ENCODE measurements around the gene UACA. TPM values are rescaled to one million over a fixed set of nuclear protein-coding genes. Genes with fewer than 3 reads are reported as not detected.

UACA gene
- total and polyA plus RNA-seq, 4 donors, result 9.2 to 195 (median 37.9) TPM

DNA sequence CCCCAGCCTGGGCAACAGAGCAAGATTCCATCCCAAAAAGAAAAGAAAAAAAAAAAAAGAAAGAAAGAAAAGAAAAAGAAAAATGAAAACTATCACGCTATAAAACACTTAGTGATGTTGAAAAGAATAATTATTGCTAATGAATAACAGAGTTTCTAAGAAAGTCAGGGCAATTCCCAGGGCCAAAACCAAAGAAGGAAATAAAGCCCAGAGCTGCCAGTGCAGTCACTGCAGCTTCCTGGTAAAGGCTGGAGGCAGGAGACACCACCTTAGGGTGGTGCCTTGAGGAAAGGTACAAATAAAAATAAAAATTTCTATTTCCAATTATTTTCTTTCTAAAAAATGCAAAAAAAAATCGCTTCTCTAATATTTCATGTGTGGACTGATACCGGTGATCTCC lies 19.7 kb upstream of the UACA start:
- 90 to 94% methylated on average over 3 of the region's 3 CpGs for WGBS, 2 donors
- Histone ChIP-seq H3K4me3 (no peak overlapping the region), H3K9me3 (ENCODE audit: control insufficient read depth in 4 of 4, insufficient read depth in 3 of 4, low read length in 3 of 4) (no peaks in the 10 kb centered on the region), H3K9ac (ENCODE audit: insufficient read depth in 1 of 2, low read length in 2 of 2) (no peak overlapping the region), H3K36me3 (ENCODE audit: control insufficient read depth in 4 of 4, insufficient read depth in 4 of 4, low read length in 4 of 4) (no peaks in the 10 kb centered on the region), H3K27me3 (ENCODE audit: control insufficient read depth in 3 of 3, insufficient read depth in 3 of 3, low read length in 2 of 3) (peaks cover 0 to 16% (median 3%) of the 10 kb centered on the region in 3 donors), H3K4me1 (ENCODE audit: control insufficient read depth in 5 of 5, insufficient read depth in 5 of 5, low read length in 5 of 5) (no peaks in the 10 kb centered on the region), H3K27ac (ENCODE audit: low read depth in 1 of 2, low read length in 1 of 2) (no peak overlapping the region)
- no peak for ATAC-seq (ENCODE audit: insufficient read depth, low FRiP score)
- DNase-seq, result no peak
- TF ChIP-seq, protein P1, sequence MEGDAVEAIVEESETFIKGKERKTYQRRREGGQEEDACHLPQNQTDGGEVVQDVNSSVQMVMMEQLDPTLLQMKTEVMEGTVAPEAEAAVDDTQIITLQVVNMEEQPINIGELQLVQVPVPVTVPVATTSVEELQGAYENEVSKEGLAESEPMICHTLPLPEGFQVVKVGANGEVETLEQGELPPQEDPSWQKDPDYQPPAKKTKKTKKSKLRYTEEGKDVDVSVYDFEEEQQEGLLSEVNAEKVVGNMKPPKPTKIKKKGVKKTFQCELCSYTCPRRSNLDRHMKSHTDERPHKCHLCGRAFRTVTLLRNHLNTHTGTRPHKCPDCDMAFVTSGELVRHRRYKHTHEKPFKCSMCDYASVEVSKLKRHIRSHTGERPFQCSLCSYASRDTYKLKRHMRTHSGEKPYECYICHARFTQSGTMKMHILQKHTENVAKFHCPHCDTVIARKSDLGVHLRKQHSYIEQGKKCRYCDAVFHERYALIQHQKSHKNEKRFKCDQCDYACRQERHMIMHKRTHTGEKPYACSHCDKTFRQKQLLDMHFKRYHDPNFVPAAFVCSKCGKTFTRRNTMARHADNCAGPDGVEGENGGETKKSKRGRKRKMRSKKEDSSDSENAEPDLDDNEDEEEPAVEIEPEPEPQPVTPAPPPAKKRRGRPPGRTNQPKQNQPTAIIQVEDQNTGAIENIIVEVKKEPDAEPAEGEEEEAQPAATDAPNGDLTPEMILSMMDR (IDR thresholded peaks at IDR 0.05; ENCODE audit: control extremely low read depth, extremely low read depth), result no peak

DNA sequence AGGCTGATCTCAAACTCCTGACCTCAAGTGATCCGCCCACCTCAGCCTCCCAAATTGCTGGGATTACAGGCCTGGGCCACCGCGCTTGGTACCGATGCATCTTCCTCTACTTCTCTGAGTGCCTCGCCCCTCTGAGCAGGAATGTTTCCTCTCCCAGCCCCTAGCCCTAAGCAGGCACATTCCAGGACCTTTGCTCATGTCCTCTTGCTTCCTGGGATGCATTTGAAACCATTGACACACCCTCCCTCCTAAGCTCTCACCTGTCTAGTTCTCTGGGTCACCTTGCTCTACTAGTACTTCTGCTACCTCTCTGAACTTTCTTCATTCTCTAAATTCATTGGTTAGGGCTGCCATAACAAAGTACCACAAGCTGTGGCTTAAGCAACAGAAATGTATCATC lies 17.9 kb upstream of the UACA start:
- no peaks in the 10 kb centered on the region for H3K4me1 ChIP-seq (ENCODE audit: control insufficient read depth in 5 of 5, insufficient read depth in 5 of 5, low read length in 5 of 5)
- H3K9ac ChIP-seq (ENCODE audit: insufficient read depth in 1 of 2, low read length in 2 of 2), result no peak overlapping the region
- no peaks in the 10 kb centered on the region for H3K36me3 ChIP-seq (ENCODE audit: control insufficient read depth in 4 of 4, insufficient read depth in 4 of 4, low read length in 4 of 4)
- no peaks in the 10 kb centered on the region for H3K9me3 ChIP-seq (ENCODE audit: control insufficient read depth in 4 of 4, insufficient read depth in 3 of 4, low read length in 3 of 4)
- TF ChIP-seq, protein P1 (IDR thresholded peaks at IDR 0.05; ENCODE audit: control extremely low read depth, extremely low read depth), result no peak
- no peak overlapping the region for H3K4me3 ChIP-seq
- peaks cover 0 to 21% (median 3%) of the 10 kb centered on the region in 3 donors for H3K27me3 ChIP-seq (ENCODE audit: control insufficient read depth in 3 of 3, insufficient read depth in 3 of 3, low read length in 2 of 3)
- ATAC-seq (ENCODE audit: insufficient read depth, low FRiP score) (no peak), DNase-seq (no peak)
- 97 to 98% methylated on average over 5 of the region's 5 CpGs for WGBS, 2 donors
- no peak overlapping the region for H3K27ac ChIP-seq (ENCODE audit: low read depth in 1 of 2, low read length in 1 of 2)

DNA sequence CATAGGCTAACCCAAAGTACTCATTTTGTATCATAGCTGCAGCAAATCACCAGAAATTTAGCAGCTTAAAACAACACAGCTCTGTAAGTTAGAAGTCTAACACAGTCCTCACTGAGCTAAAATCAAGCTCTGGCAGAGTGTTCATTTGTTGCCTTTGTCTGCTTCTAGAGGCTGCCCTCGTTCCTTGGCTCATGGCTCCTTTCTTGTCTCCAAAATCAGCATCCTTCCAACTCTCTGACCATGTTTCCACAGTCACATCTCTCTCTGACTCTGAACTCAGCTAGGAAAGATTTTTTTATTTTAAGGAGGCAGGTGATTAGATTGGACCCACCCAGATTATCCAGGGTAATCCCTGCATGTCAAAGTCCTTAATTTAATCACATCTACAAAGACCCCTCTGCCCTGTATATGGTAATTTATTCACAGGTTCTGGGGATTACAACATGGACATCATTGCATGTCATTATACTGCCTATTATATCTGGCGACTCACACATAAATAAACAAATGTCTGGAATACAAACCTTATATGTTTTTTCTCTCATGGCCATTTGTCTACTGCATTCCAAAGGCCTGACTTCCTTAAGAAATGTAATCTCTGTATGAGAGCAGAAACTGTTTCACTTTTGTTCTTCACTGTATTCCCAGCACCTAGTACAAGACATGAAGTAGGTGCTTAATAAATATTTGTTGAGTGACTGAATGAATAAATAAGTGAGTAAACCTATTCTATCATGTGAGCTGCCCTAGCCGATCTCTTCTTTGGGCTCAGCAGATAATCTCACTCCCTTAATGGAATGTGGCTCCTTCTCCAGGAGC lies 15.1 kb upstream of the UACA start:
- TF ChIP-seq, protein P1 (IDR thresholded peaks at IDR 0.05; ENCODE audit: control extremely low read depth, extremely low read depth), result no peak
- Histone ChIP-seq H3K4me3 (no peak overlapping the region), H3K4me1 (ENCODE audit: control insufficient read depth in 5 of 5, insufficient read depth in 5 of 5, low read length in 5 of 5) (no peaks in the 10 kb centered on the region), H3K27ac (ENCODE audit: low read depth in 1 of 2, low read length in 1 of 2) (no peak overlapping the region), H3K9ac (ENCODE audit: insufficient read depth in 1 of 2, low read length in 2 of 2) (no peak overlapping the region), H3K36me3 (ENCODE audit: control insufficient read depth in 4 of 4, insufficient read depth in 4 of 4, low read length in 4 of 4) (no peaks in the 10 kb centered on the region), H3K27me3 (ENCODE audit: control insufficient read depth in 3 of 3, insufficient read depth in 3 of 3, low read length in 2 of 3) (peaks cover 0 to 20% (median 0%) of the 10 kb centered on the region in 3 donors), H3K9me3 (ENCODE audit: control insufficient read depth in 4 of 4, insufficient read depth in 3 of 4, low read length in 3 of 4) (no peaks in the 10 kb centered on the region)
- ATAC-seq (ENCODE audit: insufficient read depth, low FRiP score) (no peak), DNase-seq (no peak)
- WGBS, 2 donors, result 47 to 80% methylated on average over 3 of the region's 3 CpGs

Measured in lung (tissue), 12 donors.